SW 1271 (cell line): ENCODE data around the gene NCK2.

ENCODE experiments used
- DNase-seq, 2 experiments: peaks; one replicate each; lab custom pipeline; 2025; lab: John Stamatoyannopoulos, UW

The NCK2 gene

DNA sequence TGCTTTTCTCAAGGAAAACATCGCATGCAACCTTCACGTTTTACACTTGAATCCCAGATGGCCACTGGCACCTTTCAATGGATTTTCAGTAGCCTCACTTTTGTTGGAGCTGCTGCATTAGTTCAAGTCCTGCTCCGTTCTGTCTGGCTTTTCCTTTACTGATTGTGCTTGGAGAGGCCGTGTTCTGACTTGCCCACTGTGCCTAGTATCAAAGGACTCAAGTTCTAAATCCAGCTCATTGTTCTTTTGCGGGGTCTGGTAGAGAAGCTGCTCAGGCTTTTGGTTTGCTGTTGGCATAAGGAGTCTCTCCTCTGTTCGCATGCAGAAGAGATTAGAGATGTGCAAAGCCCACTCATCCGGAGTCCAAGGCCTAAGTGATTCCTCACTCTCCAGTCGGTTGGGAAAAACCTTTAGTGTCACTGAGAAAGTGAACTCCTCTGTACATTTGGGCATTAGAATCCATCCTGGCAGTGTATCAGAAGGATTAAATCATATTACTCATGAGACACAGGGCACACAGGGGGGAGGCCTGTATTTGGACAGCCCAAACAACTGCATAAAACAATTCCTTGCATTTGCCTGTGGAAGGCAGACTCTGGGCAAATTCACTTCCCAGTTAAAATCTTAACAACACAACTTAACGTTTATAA is 69.7 kb downstream of the NCK2 start:
- DNase-seq, result no peak

DNA sequence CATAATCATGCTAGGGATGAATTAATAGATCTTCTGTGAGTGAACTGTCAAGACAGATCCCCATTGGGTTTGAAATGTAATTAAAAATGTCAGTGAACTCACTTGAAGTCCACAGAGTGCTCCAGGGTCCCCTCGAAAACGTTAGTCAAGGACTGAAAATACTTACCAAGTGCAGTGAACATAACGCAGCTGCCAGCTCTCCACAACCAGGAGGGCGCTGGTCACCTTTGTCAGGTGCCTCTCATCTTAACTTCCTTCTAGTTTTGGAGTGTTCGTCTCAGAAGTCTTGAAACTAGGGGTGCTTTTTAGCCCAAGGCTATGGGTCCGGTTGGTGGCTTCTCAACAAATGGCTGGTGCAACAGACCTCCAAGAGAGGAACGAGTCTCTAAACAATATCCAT is 70.7 kb downstream of the NCK2 start:
- DNase-seq, result no peak

DNA sequence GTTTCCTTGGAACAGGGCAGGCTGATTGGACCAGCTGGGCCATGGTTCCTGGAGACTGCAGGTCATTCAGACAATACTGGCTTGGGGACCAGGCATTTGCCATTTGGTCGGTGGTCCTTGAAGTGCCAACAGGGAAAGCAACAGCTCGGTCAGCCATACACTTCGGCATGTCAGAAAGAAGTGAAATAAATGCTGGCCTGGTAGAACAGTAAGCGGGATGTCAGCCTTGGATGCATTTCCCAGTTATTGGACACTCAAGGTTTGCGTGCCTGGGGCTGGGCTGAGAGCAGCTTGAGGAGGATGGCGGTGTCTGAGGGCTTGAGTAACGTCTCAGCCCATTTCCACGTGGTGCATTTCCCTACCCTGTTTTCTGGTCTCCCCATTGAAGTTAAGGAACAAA is 75.4 kb downstream of the NCK2 start:
- no peak for DNase-seq

DNA sequence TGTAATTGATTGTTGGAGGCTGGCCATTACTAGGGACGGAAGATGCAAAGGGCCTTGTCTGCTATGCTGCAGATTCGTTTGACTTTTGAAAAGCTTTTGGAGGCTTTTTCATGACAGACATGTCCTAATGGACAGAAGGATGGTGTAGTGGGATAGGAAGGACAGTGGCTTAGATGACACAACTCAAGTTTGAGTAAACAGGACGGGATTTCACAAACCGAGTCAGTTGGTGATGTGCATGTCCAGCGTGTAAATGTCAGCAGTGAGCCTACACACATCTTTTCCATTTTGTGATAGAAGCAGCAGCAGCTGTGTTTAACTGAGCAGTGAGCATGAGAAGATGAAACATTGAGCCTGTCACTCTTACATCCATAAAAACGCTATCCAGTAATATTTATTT is 76.0 kb downstream of the NCK2 start:
- no peak for DNase-seq

DNA sequence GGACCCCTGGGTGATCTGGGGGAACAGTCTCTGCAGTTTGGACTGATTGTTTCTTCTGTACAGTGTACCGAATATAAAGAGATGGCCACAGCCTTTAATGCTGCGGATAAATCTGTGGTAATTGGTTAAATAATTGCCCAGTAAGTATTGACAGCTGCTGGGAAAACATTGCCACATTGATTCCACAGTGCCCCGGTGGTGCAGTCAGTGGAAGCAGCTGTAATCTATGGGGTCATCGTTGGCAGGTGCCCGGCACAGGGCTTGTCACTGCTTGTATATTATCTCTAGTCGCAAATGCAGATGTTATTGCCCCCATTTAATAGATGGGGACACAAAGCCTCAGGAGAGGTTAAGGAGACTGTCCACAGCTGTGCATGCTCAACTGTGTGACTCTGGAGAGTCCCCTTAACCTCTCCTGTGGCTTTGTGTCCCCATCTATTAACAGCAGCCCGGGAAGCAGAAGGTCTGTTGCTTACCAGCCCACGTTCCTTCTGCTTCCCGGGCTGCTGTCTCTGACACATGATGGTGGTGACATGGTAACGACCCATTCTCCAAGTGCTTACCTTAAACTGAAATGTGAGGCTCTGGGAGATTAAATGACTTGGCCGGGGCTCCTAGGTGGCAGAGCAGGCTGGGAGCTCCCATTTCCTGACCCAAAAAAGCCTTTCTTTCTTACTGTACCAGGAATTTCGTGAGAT is 76.9 kb downstream of the NCK2 start:
- no peak for DNase-seq

DNA sequence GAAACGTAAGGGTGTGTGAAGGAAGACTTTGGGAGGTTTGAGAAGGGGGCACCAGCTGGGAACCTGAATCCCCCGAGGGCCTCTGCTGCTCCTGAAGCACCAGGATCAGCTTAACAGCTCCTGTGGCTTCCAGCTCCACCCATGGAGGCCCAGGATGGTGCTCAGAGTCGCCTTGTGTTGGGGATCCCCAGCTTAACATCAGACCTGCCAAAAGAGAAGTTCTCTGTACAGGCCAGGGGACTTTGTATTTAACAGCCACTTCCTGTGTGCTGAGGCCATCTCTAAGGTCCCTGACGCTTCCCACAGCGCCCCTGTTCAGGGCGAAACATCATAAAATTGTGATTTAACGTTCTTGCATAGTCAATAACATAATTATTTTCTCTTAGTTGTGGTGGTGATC is 77.5 kb downstream of the NCK2 start:
- DNase-seq, result no peak

DNA sequence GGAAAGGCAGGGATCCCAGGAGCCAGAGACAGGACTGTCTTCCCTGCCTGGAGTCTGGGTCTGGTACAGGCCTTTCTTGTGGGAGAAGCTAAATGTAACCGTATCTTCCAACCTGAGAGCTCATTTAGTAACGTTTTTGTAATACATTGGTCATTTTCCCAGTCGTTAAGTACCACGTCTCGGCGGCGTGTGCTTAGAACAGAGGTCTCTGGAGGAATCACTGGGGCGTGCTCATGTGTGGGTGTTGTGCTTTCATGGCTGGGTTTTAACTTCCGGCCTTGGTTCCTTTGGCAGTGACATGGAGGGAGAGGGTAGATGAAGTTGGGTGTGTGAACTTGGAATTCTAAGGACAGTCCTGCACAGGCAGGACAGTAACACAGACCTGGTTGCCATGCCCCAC is 79.7 kb downstream of the NCK2 start:
- DNase-seq, result no peak

DNA sequence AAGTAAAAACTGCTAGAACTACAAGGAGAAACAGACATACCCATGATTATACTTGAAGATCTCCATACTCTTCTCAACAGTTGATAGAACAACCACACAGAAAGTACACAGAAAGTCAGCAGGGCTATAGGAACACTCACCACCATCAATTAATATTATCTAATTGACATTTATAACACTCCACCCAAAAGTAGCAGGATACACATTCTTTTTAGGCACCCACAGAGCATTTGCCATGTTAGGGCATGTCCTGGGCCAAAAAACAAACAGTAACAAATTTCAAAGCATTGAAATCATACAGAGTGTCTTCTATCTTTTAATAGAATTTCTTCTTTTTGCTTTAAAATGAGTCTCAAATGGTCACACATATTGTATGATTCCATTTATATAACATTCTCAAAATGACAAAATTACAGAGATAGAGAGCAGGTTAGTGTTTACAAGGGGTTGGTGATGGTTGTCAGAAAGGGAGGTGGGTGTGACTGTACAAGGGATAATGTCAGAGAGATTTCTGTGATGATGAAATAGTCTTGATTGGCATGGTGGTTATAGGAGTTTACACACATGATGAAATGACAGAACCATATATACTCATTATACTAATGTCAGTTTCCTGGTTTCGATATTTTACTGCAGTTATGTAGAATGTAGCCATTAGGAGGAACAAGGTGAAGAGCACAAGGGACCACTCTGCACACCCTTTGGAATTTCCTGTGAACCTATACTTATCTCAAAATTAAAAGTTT is 82.8 kb downstream of the NCK2 start:
- DNase-seq, result no peak

DNA sequence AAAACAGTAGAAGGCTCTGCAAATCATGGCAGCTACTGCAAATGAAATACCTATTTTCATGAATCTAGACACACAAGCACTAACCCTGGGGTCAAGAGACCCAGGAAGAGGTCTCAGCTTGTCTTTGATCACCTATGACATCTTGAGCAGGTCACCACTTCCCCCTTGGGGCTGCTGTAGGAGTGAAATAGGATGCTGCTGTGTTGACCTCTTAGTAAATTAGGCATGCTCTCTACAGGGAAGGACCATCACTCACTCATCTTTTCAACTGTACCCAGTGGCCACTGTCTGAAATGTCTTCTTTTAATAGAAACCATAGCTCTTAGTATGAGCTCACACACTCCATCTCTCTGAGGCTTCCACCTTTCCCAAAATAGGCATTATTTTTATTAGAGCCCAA is 83.8 kb downstream of the NCK2 start:
- no peak for DNase-seq

DNA sequence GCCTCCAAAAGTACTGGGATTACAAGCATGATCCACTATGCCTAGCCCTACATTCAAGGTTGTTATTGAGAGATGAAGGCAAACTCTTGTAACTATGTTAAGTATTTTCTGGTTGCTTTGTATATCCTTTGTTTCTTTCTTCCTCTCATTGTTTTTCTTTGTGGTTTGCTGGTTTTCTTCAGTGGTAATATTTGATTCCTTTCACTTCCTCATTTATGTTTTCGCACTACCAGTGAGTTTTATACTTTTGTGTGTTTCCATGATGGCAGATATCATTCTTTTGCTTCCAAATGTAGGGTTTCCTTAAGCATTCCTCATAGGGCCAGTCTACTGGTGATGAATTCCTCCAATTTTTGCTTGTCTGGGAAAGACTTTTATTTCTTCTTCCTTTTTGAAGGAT is 90.2 kb downstream of the NCK2 start:
- DNase-seq, result no peak

DNA sequence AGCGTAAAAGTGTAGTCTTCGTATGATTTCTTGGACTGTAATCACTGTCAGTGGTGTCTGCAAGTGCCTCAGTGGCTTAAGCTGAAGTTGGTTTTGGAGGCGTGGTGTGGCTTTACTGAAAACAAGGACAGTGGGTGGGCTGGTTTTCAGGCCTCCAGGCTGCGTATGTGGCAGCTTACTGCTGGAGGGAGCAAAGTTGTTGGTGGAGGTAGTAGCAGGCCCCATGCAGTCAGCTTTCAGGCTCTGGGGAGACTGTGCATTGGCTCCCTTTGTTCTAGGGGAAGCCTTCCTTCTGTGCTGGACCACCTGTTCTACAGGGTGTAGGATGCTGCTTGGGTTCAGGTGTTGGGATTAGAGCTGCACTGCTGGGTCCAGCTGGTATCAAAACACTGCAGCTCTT is 91.6 kb downstream of the NCK2 start:
- DNase-seq, result no peak

DNA sequence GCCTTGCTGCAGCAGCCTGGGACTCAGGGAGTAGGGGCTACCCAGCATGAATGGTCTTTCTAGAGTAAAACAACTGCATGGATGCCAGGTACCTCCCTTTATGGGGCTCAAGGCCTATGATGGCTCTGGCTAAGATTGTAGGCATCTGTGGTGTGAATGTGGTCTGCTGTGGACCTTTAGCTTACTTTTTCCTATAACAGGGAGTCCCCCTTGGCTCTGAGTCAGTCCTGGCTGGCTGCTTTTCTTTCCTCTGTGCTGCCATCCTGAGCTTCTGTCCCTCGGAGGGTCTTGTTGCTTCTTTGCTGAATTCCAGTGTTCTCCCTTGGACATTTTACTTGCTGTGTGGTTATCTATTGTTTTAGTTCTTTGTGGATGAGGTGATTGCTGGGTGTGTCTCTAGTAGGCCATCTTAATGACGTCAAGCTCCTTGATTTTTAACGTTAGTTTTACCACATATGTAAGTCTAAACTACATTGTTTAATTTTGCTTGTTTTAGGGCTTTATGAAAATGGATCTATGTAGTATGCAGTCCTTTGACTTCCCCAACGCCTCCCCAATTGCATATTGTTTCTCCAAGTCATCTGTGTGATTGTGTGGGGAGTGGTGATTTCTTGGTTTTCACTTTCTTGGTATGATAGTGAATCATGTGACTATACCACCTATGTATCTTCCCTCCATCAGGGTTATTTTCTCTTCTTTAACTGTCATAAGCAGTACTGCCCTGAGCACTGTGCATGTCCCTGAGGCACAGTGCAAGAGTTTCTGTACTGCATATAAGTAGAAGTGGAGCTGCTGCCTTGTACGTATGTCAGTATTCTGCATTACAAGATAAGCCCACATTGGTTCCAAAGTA is 92.4 kb downstream of the NCK2 start:
- no peak for DNase-seq

DNA sequence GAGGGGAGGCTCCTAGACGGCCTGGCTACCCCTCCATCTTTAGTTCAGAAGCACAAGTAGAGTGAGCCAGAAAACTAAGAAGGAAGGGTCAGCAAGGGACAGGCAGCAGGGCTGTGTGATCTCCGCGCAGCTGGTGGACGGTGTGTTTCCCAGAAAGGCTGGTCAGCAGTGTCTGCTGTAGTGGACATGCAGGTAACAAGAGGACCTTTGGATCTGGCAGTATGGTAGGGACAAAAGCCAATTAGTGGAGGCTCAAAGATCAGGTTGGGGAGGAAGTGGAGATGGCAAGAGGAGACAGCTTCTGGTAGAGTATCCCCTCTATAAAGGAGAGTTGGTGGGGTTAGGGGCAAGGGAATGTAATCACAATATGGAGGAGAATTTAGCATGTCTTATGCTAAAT is 95.1 kb downstream of the NCK2 start:
- DNase-seq, result no peak

DNA sequence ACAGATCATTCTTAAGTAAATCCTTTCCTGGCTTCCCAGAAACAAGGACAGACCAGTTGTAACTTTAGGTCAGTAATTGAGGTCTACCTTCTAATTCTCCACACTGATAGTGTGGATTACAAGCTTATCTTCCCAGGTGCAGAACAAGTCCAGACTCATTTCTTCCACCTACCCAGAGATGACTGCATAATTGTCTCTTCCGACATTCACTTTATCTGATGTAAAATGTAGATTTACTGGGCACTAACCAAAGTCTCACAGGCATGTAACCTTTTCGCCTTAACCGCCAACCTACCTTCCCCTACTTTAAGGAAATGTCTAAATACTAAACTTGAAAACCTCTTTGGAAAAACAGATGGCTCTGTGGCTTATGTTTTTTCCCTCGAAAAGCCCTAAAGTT is 96.2 kb downstream of the NCK2 start:
- DNase-seq, result no peak

DNA sequence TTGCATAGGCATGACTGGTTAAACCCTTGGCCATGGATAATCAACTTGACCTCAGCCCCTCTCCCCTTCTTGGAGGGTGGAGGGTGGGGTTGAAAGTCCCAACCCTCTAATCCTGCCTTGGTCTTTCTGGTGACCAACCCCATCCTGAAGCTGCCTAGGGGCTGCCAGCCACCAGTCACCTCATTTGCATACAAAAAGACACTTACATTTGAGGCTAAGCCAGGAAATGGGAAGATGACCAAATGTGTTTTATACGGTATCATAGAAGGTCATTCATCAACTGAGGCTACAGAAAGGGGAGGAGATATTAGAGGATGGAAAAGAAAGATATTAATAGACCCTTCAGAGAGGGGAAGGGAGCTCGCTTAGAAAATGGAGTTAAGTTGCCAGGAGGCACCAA is 96.8 kb downstream of the NCK2 start:
- DNase-seq, result no peak

DNA sequence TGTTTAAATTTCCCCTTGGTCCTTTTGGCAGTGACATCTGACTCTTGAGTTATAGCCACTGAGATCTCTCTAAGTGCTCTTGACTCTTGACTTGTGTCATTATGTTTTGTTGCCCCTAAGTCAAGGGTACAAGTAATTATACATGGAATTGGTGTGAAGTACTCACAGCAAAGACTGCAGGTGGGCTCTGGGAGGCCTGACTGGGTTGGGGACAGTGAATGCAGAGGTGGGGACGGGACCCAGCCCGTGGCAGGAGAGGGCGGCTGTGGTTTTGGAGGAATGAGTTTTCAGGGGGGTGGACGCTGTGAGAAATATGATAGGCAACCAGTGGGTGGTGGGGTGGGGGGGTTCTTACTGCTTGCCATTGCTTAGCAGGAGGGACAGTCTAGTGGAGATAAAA is 97.8 kb downstream of the NCK2 start:
- no peak for DNase-seq

DNA sequence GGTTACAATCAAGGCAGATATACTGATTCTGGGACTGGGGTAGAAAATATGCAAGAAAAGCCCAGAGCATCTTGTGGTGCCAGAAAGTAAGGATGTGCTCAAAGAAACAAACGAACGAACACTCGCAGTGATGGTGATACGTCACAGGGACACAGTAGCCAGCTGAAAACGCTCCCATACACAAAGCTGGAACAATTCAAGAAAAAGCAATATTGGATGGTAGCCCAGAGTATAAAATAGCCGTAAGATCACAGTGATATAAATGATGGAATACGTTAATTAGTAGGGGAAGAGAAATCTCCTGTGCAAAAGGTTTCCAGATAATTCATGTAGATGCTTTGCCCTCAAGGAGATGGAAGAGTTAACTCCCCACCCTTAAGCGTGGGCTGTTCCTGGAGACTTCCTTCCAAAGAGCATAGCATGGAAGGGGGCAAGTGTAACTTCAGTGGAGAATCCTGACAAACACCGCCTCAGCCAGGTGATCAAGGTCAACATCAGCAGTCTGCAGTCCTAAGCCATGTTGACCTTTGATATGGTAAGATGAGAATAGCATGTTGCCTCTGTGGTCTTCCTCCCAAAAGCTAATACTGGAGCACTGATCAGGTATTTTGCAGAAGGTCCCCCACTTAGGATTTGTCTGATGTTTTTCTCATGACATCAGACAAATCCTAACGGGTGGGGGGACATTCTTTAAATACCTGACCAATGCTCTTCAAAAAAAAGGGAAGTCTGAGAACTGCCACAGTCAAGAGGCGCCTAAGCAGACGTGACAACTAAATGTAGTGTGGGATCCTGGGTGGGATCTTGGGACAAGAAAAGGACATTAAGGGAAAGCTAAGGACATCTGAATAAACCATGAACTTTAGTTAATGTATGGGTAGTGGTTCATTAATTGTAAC is 99.0 kb downstream of the NCK2 start:
- no peak for DNase-seq

DNA sequence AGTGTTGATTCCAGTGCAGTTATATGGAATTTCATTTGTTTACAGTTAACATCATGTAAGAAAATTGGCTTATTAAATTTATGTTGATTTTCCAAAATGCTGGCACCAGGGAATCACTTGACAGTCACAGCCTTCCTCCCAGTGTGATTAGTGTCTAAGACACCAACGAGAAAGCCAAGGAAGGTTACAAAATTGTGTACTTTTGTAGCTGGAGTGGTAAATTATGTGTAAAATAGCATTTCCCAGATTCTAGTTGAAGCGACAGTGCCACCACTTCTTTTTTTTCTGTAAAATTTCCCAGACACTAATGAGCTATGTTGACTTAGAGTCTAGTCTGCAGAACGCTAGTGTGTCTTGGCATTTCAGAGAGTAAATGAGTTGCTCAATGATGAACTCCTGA is 101.3 kb downstream of the NCK2 start:
- no peak for DNase-seq

DNA sequence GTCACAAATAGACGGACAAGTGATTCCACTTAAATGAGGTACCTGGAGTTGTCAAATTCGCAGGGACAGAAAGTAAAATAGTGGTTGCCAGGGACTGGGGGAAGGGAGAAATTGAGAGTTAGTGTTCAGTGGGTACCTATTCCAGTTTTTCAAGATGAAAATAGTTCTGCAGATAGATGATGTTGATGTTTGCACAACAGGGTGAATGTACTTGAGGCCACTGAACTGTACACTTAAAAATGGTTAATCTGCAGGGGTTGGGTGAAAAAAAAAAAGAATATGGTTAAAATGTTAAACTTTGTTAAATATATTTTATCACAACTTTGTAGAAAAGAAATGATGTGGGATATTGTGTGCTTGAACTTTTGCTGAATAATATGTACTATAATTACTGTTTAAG is 102.3 kb downstream of the NCK2 start:
- DNase-seq, result no peak

DNA sequence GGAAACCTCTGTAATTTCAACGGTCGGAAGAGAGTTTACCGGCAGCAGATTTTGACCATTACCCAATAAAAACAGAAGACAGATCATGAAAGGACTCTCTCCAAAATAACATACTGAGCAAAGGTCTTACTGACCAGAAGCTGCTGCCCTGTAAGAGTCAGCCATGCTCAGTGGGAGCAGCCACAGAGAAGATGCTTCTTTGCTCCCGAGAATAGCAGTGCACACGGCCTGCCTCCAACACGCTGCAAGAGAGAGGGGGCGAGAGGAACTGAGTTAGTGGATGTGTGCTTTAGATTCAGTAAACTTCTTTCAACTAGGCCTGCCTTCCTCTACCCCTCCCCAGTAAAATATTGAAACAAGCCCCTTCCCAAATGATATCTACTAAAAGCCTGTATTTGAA is 103.7 kb downstream of the NCK2 start:
- DNase-seq, result no peak

DNA sequence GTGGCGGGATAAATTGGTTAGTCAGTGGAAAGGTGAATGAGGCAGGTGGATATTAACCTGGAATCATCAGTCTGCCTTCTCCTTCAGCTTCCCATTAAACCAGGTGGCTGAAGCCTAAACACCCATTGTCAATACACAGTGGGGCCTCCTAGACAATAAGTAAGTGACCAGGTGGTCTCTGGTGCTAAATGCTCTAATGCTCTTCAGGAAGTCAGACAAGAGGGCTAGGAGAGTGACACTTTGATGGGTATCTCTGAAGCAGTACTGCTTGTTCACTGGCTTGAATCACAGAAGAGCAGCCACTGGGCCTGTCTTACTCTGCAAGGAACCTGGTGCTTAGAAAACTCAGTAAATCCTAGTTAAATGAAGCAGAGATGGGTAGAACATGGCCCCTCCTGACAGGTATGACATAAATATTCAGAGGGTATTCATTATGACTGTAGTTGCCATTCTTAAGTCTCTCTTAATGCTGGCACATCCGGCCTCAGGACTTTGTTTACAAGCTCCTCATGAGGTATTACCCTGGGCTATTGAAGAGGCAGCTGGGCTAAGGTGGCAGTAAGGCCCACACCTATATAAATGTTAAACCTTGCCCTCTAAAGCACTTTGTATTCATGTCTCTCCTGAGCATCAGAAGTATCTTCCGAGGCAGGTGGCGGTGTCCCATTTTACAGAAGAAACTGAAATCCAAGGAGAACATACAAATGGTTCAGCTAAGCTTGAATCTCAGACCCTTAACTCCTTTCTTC is 104.9 kb downstream of the NCK2 start:
- no peak for DNase-seq
